A549 treated with RU486 at 1 μM for 4 hours (cell line): Measurements from ENCODE around the gene PGP. TPM values are rescaled to one million over a fixed set of nuclear protein-coding genes. Genes with fewer than 3 reads are reported as not detected.

ENCODE experiments used
- total RNA-seq: library from RNA; stranded (reverse); fragments of 200-300 nt; extraction: Qiagen RNA extraction; gene quantifications from 5 replicates; pipeline ENCODE4 v1.2.3, GENCODE V29; 2022; ENCODE audit warnings: low read depth

The PGP gene, protein sequence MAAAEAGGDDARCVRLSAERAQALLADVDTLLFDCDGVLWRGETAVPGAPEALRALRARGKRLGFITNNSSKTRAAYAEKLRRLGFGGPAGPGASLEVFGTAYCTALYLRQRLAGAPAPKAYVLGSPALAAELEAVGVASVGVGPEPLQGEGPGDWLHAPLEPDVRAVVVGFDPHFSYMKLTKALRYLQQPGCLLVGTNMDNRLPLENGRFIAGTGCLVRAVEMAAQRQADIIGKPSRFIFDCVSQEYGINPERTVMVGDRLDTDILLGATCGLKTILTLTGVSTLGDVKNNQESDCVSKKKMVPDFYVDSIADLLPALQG
- 16.8 to 38.1 TPM (median 35.4 TPM) in 5 replicates for total RNA-seq

DNA sequence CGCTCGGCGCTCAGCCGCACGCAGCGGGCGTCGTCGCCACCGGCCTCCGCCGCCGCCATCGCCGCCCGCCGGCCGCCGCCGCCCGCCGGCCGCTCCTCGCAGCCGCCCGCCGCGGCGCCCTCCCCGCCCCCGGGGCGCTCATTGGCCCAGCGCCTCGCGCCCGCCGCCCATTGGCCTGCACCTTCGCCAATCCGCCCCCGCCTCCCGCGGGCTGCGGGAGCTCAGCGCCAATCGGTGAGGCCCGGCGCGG, at the start of gene PGP:
TSS of gene PGP (minus strand) at position 122 of the 250 bp plus-strand sequence. CDS start at position 59, 63 bp downstream.

DNA sequence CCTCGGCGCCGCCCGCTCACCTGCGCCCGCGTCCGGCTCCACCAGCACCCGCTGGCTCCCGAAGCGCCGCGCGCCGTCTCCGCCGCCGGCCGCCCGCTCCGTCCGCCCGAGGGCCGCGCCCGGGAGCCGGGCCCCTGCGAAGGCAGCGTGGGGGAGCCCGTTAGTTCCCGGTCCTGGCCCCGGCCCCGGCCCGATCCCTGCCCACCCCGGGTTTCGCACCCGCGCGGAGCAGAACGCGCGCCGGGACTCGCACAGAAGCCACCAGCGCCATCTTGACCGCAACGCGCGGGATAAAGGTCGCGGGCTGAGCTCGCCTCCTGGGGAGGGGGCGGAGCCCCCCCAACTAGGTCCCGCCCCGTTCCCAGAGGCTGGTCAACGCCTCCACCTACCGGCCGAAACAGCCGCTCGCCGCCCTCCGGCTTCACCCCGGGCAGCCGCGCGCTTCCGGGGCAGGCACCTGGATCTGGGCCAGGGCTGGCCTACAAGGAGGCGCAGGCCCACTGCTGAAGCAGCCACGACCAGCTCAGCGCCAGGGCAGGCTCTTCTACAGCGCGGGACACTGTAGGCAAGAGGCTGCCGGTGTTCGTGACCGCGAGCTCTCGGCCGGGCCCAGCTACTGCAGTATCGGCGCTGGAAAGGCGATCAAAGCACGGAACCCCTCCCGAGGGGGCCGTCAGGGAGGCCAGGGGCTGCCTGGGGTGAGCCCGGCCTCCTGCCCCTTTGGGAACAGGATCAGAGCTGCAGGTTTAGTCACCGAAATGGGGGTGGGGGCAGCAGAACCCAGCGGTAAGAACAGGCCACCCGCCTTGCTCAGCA, 36.9 kb upstream of the PGP start, which contains the start of gene ECI1:
TSS of gene ECI1 (minus strand) at position 292 of the 816 bp plus-strand sequence. CDS start at position 271, 21 bp downstream.

DNA sequence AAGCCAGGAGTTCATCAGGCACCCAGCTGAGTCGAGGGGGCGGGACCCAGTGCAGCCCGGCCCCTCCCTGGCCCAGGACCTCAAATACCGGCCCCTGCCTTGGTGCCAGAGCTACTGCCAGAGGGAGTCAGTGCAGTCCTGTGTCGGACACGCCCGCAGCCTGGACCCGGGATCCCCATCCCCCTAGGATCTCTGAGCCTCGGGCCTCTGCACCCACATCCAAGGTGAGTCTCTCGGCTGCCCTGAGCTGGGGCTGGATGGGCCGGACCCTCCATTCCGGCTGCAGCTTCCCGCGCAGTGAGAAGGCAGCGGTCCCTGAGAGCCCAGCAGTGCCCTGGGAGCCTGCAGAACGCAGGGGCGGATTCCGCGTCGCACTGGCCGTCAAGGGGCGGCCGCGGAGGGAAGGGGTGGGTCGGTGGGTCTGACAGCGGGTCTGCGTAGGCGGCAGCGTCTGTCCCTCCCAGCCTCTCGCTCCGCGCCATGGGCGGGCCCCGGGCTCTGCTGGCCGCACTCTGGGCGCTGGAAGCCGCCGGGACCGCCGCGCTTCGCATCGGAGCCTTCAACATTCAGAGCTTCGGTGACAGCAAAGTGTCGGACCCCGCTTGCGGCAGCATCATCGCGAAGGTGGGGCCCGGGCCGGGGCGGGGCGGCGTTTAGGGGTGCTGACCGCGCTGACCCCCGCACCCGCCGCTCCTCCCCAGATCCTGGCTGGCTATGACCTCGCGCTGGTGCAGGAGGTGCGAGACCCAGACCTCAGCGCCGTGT, 21.9 kb upstream of the PGP start, which contains the start of gene DNASE1L2:
TSS of gene DNASE1L2 (plus strand) at position 108 of the 765 bp plus-strand sequence. CDS start at position 481, 373 bp downstream.

DNA sequence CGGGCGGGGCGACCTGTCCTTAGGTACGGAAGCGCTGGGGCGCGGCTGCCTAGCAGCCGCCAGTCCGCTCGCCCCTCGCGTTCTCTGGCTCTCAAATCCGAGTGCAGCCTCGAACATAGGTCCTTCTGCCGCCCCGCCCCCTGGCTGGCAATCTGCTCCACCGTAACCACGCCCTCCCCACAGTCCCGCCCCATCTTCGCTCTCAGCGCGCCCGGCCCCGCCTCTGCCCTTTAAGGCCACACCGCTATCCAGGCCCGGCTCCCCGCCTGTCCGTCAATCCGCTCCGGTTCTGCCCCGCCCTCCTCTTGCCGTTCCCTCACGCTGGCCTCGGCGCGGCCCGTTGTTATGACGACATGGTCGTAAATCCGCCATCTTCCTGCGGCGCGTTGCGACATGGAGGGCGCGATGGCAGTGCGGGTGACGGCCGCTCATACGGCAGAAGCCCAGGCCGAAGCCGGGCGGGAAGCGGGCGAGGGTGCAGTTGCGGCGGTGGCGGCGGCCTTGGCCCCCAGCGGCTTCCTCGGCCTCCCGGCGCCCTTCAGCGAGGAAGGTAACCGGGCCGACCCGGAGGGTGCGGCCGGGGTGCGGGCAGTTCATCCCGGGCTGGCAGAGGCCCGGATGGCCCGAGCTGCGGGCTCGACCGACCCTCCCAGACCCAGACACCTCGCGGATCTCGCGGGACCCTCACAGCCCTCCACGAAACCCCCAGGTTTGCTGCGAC, 8.7 kb upstream of the PGP start, which contains the start of gene E4F1:
TSS of gene E4F1 (plus strand) at position 371 of the 721 bp plus-strand sequence. CDS start at position 394, 23 bp downstream.

DNA sequence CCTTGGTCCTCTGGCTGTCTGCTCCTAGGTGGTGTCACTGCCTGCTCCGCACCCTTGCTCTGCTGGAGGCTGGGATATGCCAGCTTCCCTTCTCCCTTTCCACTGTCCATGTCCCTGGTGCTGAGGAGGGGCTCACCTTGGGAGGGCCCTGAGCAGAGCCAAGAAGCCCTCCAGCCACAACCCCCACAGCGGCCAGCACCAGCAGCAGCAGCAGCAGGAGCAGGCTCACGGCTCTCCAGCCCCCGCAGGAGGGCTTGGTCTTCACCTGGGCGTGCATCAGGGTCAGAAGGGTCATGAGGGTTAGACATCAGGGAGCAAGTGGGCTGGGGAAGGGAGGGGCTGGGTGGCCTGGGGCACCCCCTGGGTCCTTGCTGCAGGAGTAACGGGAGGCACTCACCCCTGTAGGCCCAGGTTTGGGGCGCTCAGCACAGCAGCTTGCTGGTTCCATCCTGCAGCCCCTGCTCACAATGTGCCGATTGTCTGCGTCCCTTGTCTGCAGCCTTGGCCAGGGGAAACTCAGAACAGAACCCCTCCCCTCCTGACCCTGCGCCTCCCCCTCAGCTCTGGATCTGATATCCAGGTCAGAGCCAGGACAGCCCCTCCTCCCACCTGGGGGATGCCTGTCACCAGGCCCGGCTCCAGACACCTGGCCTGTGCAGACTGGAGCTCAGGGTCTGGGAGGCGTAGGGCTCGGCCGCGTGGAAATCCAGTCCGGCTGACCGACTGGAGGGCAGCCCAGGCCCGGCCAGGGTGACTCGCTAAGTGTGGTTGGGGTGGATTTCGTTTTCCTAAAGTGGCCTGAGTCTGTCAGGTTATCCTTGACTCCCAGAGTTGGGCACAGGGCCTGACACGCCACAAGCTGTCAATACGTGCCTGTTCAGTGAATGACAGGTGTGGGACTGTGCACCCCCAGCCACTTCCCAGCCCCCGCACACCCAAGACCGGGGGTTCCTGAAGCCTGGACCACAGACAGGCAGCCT, 4.0 kb downstream of the PGP start, which contains the start of gene BRICD5:
TSS of gene BRICD5 (minus strand) at position 478 of the 980 bp plus-strand sequence. CDS start at position 448, 30 bp downstream.

DNA sequence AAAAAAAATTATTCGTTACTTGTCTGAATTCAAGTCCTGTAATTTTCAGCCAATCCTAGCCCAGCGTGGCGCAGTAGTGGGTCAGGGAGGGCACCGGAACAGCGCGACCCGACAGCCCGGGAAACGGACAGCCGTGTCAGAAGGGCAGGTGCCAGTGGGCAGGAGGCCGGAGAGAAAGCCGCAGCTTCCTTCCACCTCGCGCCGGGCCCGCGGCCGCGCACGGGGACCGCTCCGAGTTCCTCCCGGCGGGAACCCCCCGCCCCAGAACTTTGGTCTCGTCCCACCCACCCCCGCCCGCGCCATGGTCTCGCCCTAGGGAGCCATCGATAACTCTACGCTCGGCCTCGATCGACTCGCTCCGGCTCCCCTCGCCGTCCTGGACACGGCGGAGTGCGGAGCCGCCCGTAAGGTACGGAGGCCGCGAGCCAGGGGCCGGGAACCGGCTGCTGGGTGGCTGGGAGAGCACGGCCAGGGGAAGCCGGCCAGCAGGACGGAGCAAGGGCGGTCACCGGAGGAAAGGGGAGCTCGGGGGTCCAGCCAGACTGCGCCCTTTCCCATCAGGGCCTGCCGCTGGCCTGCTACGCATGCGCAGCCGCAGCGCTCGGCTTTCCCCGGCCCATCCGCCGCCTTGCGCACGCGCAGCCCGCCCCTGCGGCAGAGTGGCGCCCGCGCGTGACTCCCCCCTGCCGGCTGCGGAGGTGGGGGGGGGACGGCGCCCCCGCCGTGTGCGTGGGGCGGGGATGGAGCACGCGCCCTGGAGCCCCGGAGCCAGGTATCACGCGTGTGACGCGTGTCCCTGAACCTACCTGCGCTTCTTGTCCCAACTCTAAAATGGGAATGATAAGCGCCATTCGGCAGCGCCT, 9.3 kb downstream of the PGP start, which contains the start of gene MLST8:
TSS of gene MLST8 (plus strand) at position 351 of the 863 bp plus-strand sequence. CDS start 632 bp downstream, outside the sequence.

DNA sequence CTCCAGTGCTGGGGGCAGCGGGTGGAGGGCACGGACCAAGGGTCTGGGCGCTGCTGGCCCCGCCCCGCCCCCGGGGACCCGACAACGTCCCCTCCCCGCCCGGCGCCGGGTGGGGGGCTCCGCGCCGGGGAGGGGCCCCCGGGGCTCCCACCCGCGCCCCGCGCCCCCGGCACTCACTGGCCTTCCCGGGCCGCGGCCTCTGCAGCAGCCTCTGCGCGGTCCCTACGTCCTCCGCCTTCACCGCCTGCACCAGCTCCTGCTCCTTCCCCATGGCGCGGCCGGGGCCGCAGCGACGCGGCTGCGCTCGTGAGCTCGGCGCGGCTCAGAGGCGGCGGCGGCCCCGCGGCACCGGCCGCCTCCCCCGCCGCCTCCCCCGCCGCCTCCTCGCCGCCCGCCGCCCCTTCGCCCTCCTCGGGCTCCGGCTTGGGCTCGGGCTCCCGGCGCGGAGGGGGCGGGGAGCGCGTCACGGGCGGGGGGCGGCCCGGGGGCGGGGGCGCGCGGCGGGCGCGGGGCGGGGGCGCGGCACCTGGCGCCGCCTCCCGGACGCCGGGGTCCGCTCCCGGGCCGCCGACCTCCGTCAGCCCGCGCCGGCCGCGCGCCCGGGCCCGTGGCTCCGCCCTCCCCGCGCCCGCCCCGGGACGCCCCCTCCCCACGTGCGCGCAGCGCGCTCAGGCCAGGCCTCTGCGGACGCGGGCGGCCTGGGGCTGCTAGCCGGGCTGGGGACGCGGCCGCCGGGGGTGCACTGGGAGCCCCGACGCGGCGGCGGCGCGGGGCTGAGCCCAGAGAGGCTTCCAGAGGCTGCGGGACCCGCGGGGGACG, 18.3 kb downstream of the PGP start, which contains the start of gene CASKIN1:
TSS of gene CASKIN1 (minus strand) at position 444 of the 819 bp plus-strand sequence. CDS start at position 271, 173 bp downstream.

Other genes starting within 250 kb of the PGP start
- gene RNF151, start 248.0 kb downstream of the PGP start, total RNA-seq, result not detected in 5 replicates
- 29.2 to 42.3 TPM (median 37.3 TPM) in 5 replicates for gene TBL3, start 242.8 kb downstream of the PGP start, total RNA-seq
- 0.16 to 0.44 TPM (median 0.28 TPM) in 4 of 5 replicates, not detected in the other for gene NOXO1, start 233.4 kb downstream of the PGP start, total RNA-seq
- 24.7 to 44.2 TPM (median 41.3 TPM) in 5 replicates for gene GFER, start 230.6 kb downstream of the PGP start, total RNA-seq
- 4.4 to 9.7 TPM (median 6.7 TPM) in 5 replicates for gene SYNGR3, start 224.9 kb downstream of the PGP start, total RNA-seq
- 43.5 to 62.6 TPM (median 56.0 TPM) in 5 replicates for gene ZNF598, start 205.0 kb downstream of the PGP start, total RNA-seq
- gene NPW, start 195.1 kb downstream of the PGP start, total RNA-seq, result 0.92 to 2.0 TPM (median 1.0 TPM) in 4 of 5 replicates, not detected in the other
- 34.8 to 57.8 TPM (median 54.9 TPM) in 5 replicates for gene NHERF2, start 187.9 kb downstream of the PGP start, total RNA-seq
- 30.8 to 47.1 TPM (median 43.6 TPM) in 5 replicates for gene NTHL1, start 167.0 kb downstream of the PGP start, total RNA-seq
- 27.9 to 39.7 TPM (median 36.6 TPM) in 5 replicates for gene TSC2, start 166.9 kb downstream of the PGP start, total RNA-seq
- 37.4 to 56.1 TPM (median 48.8 TPM) in 5 replicates for gene PKD1, start 78.9 kb downstream of the PGP start, total RNA-seq
- 2.7 to 5.0 TPM (median 4.0 TPM) in 5 replicates for gene RAB26, start 66.2 kb downstream of the PGP start, total RNA-seq
- gene TRAF7, start 59.1 kb downstream of the PGP start, total RNA-seq, result 39.8 to 58.6 TPM (median 51.7 TPM) in 5 replicates
- 0.26 to 0.95 TPM (median 0.49 TPM) in 5 replicates for gene CASKIN1, start 18.2 kb downstream of the PGP start, total RNA-seq
- 35.7 to 53.7 TPM (median 52.7 TPM) in 5 replicates for gene MLST8, start 9.4 kb downstream of the PGP start, total RNA-seq
- 2.9 to 6.6 TPM (median 4.6 TPM) in 5 replicates for gene BRICD5, start 4.0 kb downstream of the PGP start, total RNA-seq
- gene E4F1, start 8.8 kb upstream of the PGP start, total RNA-seq, result 17.8 to 28.1 TPM (median 24.2 TPM) in 5 replicates
- gene DNASE1L2, start 21.6 kb upstream of the PGP start, total RNA-seq, result 0.56 to 1.4 TPM (median 1.2 TPM) in 5 replicates
- gene ECI1, start 36.7 kb upstream of the PGP start, total RNA-seq, result 45.6 to 91.2 TPM (median 87.6 TPM) in 5 replicates
- gene RNPS1, start 53.3 kb upstream of the PGP start, total RNA-seq, result 263 to 286 TPM (median 267 TPM) in 5 replicates
- gene ABCA3, start 125.9 kb upstream of the PGP start, total RNA-seq, result 13.6 to 20.1 TPM (median 17.0 TPM) in 5 replicates
- gene CCNF, start 214.6 kb upstream of the PGP start, total RNA-seq, result 20.4 to 25.0 TPM (median 23.0 TPM) in 5 replicates
- 16.3 to 24.0 TPM (median 22.7 TPM) in 5 replicates for gene TEDC2, start 245.3 kb upstream of the PGP start, total RNA-seq